ENCODE measurements around the gene MRTFA. TPM values are rescaled to one million over a fixed set of nuclear protein-coding genes. Genes with fewer than 3 reads are reported as not detected.

The MRTFA gene
- total RNA-seq, 1 experiment from 2014 or later: 28.0 TPM

DNA sequence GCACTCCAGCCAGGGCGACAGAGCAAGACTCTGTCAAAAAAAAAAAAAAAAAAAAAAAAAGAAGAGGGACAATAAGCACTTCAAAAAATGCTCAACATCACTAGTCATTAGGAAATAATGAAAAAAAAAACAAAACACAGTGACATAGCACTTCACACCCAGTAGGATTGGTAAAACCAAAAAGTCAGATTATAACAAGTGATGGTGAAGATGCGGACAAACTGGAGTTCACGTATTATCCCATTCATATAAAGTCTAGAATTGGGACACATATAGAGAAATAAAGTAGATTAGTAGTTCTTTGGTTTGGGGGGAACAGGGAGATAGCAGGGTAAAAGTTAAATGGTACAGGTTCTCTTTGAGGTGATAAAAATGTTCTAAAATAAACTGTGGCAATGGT lies 64.6 kb downstream of the MRTFA start:
- Histone ChIP-seq H3K9ac (ENCODE audit: low read length) (no peak overlapping the region), H3K4me2 (ENCODE audit: low read length) (no peak overlapping the region), H3K79me2 (ENCODE audit: insufficient read depth, low read length) (peaks cover 30% of the 10 kb centered on the region), H3K9me2 (ENCODE audit: insufficient read depth) (no peaks in the 10 kb centered on the region), H3K27ac (ENCODE audit: low read depth, low read length) (no peak overlapping the region), H3K4me1 (ENCODE audit: control insufficient read depth in 1 of 2, insufficient read depth in 2 of 2, low read length in 2 of 2) (peaks cover 6 to 12% of the 10 kb centered on the region in 2 experiments; a peak in 3 of 4 replicates), H3K4me3 (replicated peaks in 1 of 2; ENCODE audit: low read depth in 1 of 2, low read length in 2 of 2) (no peak overlapping the region), H3K9me3 (ENCODE audit: control insufficient read depth in 1 of 2, insufficient read depth in 1 of 2, low read depth in 1 of 2, low read length in 2 of 2) (no peaks in the 10 kb centered on the region), H4K20me1 (ENCODE audit: insufficient read depth) (no peaks in the 10 kb centered on the region), H3K27me3 (ENCODE audit: insufficient read depth, low read length) (no peaks in the 10 kb centered on the region), H3K36me3 (ENCODE audit: control insufficient read depth in 1 of 2, insufficient read depth in 2 of 2, low read length in 2 of 2) (no peaks in the 10 kb centered on the region), H2AFZ (ENCODE audit: low read depth, low read length, poor library complexity, severe bottlenecking) (no peak overlapping the region)
- ATAC-seq (no peak), DNase-seq (ENCODE audit: low read depth, low spot score) (no peak)
- ChIA-PET POLR2A (no interaction called here), CTCF (no interaction called here), RAD21 (ENCODE audit: low non-redundant PET in 1 of 2, low total read pairs in 2 of 2, uncharacterized antibody in 2 of 2, unreplicated experiment in 2 of 2) (no interaction called here)
- BruUV-seq (replicated peaks): no TSS peak
- TF ChIP-seq EZH2 (IDR thresholded peaks at IDR 0.05) (no peak), FOSL1 (IDR thresholded peaks at IDR 0.05; ENCODE audit: low read depth) (no peak), SRF (IDR thresholded peaks at IDR 0.05; ENCODE audit: low read depth) (no peak), SP1 (IDR thresholded peaks at IDR 0.05; ENCODE audit: low read depth) (no peak), JUND (IDR thresholded peaks at IDR 0.05) (no peak), CEBPB (IDR thresholded peaks at IDR 0.05; ENCODE audit: low read depth) (no peak), TCF7L2 (IDR thresholded peaks at IDR 0.05; ENCODE audit: borderline replicate concordance, extremely low read depth, insufficient read depth, insufficient read length) (no peak), ELF1 (IDR thresholded peaks at IDR 0.05; ENCODE audit: borderline replicate concordance, low read depth) (no peak), CBX3 (IDR thresholded peaks at IDR 0.05; ENCODE audit: low read depth) (no peak), POLR2AphosphoS5 (IDR thresholded peaks at IDR 0.05; ENCODE audit: low read depth, low read length) (no peak), RAD21 (IDR thresholded peaks at IDR 0.05; ENCODE audit: low read depth) (no peak), EZH2phosphoT487 (IDR thresholded peaks at IDR 0.05; ENCODE audit: borderline replicate concordance) (no peak), YY1 (IDR thresholded peaks at IDR 0.05; ENCODE audit: extremely low read depth, insufficient replicate concordance, low read depth, low read length) (no peak), ZFX (IDR thresholded peaks at IDR 0.05) (no peak), POLR2A (IDR thresholded peaks at IDR 0.05; ENCODE audit: borderline replicate concordance, extremely low read depth, insufficient read depth, insufficient read length) (no peak)
- TF ChIP-seq, protein P1, sequence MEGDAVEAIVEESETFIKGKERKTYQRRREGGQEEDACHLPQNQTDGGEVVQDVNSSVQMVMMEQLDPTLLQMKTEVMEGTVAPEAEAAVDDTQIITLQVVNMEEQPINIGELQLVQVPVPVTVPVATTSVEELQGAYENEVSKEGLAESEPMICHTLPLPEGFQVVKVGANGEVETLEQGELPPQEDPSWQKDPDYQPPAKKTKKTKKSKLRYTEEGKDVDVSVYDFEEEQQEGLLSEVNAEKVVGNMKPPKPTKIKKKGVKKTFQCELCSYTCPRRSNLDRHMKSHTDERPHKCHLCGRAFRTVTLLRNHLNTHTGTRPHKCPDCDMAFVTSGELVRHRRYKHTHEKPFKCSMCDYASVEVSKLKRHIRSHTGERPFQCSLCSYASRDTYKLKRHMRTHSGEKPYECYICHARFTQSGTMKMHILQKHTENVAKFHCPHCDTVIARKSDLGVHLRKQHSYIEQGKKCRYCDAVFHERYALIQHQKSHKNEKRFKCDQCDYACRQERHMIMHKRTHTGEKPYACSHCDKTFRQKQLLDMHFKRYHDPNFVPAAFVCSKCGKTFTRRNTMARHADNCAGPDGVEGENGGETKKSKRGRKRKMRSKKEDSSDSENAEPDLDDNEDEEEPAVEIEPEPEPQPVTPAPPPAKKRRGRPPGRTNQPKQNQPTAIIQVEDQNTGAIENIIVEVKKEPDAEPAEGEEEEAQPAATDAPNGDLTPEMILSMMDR (IDR thresholded peaks at IDR 0.05 in 2 of 3, conservative IDR thresholded peaks at IDR 0.05 in 1 of 3; ENCODE audit: borderline replicate concordance in 1 of 3, insufficient read depth in 1 of 3, low read depth in 2 of 3, low read length in 2 of 3): no peak
- TF ChIP-seq, protein P2, sequence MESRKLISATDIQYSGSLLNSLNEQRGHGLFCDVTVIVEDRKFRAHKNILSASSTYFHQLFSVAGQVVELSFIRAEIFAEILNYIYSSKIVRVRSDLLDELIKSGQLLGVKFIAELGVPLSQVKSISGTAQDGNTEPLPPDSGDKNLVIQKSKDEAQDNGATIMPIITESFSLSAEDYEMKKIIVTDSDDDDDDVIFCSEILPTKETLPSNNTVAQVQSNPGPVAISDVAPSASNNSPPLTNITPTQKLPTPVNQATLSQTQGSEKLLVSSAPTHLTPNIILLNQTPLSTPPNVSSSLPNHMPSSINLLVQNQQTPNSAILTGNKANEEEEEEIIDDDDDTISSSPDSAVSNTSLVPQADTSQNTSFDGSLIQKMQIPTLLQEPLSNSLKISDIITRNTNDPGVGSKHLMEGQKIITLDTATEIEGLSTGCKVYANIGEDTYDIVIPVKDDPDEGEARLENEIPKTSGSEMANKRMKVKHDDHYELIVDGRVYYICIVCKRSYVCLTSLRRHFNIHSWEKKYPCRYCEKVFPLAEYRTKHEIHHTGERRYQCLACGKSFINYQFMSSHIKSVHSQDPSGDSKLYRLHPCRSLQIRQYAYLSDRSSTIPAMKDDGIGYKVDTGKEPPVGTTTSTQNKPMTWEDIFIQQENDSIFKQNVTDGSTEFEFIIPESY (IDR thresholded peaks at IDR 0.05; ENCODE audit: extremely low read depth, insufficient replicate concordance, low read length): no peak
- TF ChIP-seq, protein P3, sequence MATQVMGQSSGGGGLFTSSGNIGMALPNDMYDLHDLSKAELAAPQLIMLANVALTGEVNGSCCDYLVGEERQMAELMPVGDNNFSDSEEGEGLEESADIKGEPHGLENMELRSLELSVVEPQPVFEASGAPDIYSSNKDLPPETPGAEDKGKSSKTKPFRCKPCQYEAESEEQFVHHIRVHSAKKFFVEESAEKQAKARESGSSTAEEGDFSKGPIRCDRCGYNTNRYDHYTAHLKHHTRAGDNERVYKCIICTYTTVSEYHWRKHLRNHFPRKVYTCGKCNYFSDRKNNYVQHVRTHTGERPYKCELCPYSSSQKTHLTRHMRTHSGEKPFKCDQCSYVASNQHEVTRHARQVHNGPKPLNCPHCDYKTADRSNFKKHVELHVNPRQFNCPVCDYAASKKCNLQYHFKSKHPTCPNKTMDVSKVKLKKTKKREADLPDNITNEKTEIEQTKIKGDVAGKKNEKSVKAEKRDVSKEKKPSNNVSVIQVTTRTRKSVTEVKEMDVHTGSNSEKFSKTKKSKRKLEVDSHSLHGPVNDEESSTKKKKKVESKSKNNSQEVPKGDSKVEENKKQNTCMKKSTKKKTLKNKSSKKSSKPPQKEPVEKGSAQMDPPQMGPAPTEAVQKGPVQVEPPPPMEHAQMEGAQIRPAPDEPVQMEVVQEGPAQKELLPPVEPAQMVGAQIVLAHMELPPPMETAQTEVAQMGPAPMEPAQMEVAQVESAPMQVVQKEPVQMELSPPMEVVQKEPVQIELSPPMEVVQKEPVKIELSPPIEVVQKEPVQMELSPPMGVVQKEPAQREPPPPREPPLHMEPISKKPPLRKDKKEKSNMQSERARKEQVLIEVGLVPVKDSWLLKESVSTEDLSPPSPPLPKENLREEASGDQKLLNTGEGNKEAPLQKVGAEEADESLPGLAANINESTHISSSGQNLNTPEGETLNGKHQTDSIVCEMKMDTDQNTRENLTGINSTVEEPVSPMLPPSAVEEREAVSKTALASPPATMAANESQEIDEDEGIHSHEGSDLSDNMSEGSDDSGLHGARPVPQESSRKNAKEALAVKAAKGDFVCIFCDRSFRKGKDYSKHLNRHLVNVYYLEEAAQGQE (IDR thresholded peaks at IDR 0.05; ENCODE audit: low read depth): no peak
- TF ChIP-seq, protein P4, sequence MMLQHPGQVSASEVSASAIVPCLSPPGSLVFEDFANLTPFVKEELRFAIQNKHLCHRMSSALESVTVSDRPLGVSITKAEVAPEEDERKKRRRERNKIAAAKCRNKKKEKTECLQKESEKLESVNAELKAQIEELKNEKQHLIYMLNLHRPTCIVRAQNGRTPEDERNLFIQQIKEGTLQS (IDR thresholded peaks at IDR 0.05): no peak
- intact Hi-C loops (cut with micrococcal nuclease): no loop called here
